Stimulated activated CD8-positive, alpha-beta memory T cell treated with anti-CD3 and anti-CD28 coated beads, Interleukin-12 subunit alpha, Interleukin-12 subunit beta, amount 100 ng/mL, for 24 hours (primary cell): ENCODE measurements around the gene PPIL6.

ENCODE experiments used
- DNase-seq: peaks from one replicate; pipeline ENCODE4 v3.0.0-alpha.2; 2020; ENCODE audit errors: extremely low read depth

Gene PPIL6

DNA sequence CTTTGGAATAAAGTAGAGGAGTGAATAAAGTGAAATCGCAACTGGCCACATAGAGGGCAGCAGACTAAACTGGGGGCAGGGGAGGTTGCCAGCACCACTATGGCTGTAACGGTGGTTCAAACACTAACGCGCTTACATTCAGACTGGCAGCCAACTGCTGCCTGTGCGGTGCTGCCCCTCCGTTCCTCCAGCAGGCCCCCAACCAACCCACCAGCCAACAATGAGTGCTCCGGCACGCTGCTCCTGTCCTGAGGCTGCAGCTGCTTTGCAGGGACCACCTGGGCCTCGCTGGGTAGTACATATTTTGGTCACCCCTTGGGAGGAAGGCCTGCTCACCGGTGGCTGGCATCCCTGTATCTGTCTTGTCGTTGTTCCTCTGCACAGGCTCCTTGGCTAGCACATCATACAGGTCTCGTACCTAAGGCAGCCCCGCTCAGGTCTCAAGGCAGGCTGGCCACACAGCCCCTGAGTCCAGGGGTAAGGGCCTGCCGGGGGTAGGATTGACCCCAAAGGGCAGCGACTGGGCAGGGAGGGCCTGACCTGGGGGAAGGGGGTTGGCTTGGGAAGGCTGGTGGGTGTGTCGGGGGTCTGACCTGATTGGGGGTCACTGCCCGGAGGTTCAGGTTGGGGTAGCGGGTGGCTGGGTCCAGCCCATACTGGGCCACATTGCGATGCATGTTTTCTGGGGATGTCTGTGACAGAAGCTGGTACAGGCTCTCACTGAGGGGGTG is 8.8 kb upstream of the PPIL6 start:
- no peak for DNase-seq

DNA sequence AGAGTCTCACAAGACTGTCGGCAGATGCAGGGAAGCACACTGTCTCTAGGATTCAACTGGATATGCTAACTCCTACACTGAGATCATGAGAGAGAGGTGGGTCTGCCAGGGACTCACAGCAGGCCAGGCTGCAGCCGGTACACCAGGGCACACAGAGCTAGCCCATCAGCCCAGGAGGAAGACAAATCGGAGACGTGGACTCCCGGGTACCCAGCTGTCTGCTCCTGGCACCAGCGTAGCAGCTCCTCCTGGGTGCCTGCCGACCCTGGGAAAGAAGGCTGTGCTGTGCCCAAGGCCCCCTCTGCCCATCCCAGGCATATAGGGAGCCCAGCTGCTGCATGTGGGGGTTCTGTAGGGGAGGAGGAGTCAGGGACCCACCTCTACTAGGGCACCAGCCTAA is 8.2 kb upstream of the PPIL6 start:
- no peak for DNase-seq

DNA sequence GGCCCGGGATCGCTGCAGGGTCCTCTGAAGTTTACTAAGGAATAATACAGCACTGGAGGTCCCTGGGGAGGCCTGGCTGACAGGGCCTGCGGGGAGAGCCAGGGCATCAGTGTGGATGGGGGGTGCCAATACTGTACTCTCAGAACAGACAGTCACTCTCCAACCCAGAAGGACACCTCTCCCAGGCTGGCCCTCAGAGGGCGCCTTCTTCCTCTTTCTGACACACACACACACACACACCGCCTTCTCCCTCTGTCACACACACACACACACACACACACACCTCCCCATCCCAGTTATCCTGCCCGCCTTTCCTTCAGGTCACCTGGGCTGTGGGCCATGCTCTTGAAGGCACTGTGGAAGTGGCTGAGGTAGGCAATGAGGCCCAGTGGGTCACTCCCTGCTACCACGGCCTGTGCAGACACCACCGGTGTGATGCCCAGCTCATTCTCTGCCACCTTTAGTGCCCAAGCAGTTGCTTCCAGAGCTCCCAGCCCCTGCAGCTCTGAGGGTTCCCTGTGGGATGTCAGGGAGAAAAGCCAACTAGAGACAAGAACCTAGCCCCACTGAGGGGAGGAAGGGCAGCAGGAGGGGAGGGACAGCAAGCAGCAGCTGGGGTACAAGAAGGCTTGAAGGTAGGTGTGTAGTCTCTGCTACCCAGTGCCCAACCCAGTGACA is 7.6 kb upstream of the PPIL6 start:
- DNase-seq: no peak

DNA sequence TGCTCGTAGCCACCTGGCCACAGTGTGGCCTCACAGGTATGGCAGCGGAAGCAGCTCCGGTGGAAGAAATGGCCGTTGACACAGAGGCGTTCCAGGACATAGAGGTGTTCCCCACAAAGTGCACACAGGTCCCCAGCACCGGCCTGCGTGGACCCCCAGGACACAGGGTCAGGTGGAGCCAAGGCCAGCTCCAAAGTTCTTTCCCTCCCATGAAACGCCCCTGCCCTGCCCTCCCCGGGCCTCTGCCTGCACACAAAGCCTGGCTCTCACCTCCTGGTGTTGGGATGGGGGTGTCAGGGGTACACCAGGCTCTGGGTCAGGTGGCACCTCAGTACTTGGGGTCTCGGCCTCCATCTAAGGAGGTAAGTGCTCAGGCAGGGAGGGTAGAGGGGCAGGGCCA is 6.7 kb upstream of the PPIL6 start:
- no peak for DNase-seq

DNA sequence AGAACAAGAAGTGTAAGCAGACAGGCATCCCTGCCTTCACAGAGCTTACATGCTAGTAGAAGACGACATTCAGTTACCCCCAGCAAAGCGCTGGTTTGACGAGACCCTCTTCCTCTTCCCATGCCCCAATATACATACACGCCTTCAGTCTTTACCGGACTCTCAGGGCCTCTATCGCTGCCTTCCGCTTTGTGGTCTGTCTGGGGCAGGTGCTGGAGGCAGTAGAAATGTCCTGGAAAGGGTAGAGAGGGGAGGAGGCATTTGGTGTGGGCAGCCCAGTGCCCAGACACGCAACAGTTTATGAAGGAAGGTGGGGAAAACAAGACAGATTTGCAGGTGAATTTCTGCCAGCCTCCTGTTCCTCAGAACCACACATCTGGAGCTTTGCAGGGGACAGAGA is 6.1 kb upstream of the PPIL6 start:
- no peak for DNase-seq

DNA sequence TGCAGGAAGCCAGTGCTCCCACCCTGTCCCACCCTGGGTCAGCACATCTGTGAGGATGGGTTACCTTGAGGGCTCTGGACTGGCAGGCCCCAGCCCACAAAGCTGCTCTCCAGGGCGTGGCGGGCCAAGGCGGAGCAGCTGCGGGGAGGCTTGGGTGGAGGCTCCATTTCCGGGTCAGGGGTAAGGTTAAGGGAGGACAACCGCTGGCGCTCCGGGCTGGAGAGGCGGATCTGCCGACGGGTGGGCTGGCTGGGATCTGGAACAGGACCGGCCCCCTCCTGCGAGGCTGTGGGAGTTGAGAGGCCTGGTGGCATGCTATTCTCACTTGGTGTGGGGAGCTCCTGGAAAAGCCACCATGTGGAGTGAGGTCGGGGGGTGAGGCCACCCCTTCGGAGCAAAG is 5.6 kb upstream of the PPIL6 start:
- no peak for DNase-seq

DNA sequence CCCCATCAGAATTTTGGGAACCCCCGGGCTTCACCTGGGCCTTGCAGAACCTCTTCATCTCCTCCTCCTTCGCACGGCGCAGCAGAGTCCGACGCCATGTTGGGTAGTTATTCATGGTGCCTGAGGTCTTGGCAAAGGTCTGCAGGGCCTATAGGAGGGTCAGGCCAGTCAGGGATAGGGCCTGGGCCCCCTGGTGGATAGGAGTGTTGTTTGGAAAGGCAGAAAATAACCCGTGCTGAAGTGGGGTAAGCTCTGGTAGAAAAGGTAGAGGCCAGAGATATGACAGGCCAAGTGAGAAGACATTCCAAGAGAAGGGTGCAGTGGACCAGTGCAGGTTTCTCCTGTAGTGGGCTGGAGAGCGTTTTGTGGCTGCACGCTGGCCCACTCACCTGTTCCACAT is 5.0 kb upstream of the PPIL6 start:
- no peak for DNase-seq

DNA sequence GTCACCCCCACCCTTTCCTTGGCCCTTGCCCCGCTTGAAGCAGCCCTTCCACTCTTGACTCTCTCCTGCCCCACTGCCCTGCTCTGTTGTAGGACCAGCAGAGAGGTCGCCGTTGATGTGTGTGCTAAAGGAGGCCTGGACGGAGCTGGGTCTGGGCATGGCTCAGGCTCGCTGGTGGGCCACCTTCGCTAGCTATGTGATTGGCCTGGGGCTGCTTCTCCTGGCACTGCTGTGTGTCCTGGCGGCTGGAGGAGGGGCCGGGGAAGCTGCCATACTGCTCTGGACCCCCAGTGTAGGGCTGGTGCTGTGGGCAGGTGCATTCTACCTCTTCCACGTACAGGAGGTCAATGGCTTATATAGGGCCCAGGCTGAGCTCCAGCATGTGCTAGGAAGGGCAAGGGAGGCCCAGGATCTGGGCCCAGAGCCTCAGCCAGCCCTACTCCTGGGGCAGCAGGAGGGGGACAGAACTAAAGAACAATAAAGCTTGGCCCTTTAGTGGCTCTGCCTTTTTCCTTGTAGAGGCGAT is 3.1 kb upstream of the PPIL6 start:
- DNase-seq: no peak

DNA sequence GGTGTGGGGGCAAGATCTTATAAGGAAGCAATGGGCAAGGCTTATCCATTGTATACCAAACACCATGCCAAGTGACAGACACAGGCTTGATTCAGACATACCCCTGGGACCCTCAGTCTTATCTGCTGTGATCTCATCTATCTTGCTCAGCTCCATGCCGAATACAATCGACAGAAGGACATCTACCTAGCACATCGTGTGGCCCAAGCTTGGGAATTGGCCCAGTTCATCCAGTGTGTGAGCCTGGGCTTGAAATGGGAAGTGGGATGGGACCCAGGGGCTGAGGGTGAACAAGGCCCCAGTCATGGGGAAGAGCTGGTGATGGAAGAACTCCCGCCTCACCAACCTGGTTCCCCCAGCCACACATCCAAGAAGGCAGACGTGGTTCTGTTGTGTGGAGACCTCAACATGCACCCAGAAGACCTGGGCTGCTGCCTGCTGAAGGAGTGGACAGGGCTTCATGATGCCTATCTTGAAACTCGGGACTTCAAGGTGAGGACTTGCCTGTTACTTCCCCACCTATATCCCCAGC is 2.0 kb upstream of the PPIL6 start:
- no peak for DNase-seq

DNA sequence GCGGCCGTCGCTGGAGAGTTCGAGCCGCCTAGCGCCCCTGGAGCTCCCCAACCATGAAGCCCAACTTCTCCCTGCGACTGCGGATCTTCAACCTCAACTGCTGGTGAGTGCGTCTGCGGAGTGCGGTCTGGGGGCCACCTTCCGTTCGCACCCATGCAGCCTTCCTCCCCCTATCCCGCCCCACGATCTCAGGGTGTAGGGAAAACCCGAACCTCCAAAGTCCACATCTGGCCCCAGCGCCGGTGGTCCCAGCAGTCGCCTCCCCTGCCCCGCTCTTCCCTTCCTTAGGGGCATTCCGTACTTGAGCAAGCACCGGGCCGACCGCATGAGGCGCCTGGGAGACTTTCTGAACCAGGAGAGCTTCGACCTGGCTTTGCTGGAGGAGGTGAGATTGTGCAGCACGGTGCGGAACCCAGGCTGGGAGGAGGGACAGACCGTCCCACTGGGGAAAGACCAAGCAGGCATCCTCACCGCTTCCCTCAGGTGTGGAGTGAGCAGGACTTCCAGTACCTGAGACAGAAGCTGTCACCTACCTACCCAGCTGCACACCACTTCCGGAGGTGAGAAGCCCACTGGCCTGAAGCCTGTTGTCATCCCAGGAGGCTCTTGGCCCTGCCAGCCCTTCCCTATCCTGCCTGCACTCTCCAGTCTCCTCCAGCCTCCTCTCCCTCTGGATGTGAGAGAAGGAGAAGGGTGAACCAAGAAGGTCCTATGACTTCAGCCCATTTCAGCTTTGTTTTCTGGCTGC is 815 bp upstream of the PPIL6 start:
- no peak for DNase-seq

DNA sequence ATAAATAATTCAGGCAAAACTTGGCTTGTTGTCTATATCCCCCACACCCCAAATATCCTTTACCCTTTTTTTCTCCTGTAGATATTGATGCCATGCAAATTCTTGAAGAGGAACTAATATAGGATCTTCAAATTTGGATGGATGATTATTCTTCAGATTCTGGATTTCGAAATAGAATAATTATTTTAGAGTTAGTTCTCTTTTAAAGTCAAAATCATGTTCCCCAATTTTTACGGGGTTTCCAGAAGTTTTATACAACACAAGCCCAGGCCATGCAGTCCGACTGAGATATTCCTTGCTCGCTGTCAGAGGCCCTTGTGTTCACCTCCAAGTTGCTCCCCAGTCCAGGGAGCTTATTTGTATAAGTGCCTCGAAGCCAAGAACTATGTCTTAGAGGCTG is 4.4 kb downstream of the PPIL6 start:
- DNase-seq: no peak

DNA sequence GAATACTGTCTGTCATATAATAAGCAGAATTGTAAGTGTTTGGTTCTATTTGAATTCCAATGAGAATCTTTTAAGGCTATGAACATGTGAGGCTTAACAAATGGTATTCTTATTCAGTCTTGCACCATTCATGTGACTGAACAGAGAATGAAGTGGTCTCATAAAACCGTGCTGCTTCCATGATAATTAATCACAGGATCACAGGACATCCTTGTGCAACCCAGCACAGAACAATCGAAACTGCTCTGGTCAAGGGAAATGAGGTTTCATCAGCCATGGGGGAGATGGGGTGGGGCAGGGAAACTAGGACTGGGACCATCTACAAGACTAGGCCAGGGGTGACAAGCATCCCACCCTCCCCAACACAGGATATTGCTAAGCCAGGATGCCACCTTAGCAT is 6.0 kb downstream of the PPIL6 start:
- no peak for DNase-seq

DNA sequence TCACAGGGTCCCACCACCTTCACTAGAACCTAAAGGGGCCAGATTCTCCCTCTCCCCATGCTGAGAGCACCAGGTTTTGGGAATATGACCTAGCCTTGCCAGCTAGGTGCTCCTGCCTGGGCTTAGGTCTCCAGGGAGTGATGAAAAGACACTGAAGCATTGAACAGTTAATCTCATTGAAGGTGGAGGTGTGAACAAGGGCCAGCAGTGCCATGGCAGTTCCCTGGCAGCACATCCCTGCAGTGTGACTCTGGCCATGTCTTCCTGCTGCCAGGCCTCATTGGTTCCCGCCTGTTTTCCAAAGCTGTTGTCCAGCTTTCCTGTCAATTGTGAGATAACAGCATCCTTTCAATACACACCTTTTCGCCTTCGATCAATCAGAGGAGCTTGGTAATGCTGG is 10.9 kb downstream of the PPIL6 start:
- DNase-seq: no peak

DNA sequence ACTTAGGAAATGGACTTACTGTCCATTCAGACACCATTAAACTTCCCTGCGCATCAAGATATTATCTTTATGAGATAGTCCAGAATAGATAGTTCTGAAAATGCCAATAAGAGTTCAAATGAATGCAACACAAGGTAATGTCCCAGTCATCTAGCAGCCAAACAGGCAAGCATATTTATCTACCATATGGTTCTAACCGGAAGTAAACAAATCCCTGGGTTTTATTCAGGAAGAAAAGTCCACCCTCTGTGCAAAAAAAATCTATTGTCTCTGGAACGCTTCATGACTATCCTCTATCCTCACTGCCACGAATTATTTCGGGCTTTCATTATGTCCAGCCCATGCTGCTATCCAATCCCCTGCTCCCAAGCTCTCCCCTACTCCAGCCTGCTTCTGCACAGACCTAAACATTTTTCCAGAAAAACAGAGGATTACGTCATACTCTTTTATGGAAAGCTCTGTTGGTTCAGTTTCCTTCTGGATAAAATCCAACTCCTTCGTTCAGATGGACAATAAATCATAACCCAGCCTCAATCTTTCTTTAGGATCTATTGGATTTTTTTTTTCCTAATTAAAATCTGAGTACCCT is 11.4 kb downstream of the PPIL6 start:
- no peak for DNase-seq

DNA sequence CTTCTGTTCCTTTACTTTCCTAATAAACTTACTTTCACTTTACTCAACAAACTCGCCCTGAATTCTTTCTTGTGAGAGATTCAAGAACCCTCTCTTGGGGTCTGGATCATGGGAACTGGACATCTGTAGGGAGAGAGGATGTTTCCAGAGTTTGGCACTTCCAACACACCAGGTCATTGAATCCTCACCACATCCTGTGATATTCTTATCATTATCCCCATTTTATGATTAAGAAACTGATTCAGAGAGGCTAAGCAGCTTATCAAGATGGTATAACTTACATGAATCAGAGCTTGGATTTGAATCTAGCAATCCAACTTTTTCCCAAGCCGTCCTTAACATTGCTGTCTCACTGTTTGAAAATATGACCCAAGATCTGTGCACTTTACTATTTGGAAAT is 15.5 kb downstream of the PPIL6 start:
- no peak for DNase-seq

DNA sequence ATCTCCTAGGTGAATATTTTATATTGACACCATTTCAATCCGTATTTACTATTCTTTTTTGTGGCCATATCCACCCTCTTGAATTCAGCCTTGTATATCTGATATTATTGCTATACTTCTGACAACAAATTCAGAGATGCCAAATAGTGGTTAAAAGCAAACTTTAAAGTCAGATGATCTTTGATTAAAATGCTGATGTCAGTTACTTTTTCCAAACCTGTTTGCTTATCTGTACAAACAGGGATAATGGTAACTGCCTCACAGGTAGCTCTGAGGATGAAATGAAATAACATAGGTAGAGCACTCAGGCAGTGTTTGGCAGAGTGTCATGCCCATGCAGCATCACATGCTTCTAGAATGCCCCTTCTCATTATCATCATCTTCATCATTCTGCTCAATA is 19.2 kb downstream of the PPIL6 start:
- DNase-seq: no peak

DNA sequence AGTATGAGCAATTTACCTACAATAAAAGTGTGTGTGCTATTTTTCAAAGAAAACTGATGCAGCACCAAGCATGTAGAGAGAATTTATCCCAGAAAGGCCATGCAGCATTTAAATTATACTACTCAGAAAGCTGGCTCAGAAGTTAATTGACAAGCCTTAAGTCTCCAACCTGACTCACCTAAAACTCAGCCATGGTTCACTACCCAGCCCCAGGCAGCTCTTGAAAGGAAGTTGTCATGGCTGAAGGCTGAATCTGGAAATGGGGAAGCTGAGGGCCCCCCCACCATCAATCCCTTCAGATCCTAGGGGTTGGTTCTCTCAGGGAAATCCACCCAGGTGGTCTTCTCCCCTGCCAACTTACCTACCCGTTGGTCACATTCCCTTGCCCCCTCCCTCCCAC is 19.7 kb downstream of the PPIL6 start:
- DNase-seq: no peak

DNA sequence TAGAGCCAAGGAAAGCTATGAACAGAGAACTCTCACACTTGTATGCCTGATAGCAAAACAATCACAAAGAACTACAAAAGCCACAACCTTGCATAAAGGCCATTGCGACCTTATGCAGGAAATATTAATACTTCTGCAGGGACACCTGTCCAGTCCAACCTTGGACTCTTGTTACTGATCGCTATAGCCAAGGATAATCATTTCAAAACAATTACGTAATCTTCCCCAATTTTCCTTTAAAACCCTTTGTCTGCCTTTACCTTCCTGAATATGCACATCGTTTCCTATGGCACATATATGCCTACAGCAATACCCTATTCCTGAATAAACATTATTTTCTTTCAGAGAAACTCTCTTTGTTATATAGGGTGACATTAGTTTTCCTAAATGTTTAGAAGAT is 22.8 kb downstream of the PPIL6 start:
- DNase-seq: no peak

DNA sequence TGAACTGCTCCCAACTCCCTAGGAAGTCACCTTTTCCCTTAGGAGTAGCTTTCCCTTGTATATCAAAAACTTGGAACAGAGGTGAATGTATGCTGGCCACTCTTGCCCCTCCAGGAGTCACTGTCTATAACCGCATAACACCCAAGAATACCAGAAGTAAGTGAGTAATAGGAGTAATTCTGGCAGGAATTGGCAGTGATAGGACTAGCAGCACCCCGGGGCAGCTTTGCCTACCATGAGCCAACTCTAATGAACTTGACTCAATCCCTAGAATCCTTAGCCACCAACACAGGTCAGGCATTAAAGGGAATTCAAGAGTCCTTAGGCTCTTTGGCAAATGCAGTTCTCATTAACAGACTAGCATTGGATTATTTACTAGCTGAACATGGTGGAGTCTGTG is 29.4 kb downstream of the PPIL6 start:
- DNase-seq: no peak

DNA sequence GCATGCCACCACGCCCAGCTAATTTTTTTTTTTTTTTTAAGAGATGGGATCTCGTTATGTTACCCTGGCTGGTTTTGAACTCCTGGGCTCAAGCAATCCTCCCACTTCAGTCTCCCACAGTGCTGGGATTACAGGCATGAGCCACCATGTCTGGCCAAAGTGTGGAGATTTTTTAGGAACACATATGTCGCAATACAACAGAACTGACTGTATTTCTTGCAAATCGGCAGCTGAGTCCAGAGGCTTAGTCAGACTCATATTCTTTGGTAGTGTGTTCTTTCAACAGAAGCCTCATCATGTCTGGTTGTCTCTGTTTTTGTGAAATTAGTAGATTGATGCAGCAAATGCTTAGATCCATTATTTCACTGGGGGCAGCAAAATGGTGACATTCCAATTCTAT is 34.2 kb downstream of the PPIL6 start:
- DNase-seq: no peak

DNA sequence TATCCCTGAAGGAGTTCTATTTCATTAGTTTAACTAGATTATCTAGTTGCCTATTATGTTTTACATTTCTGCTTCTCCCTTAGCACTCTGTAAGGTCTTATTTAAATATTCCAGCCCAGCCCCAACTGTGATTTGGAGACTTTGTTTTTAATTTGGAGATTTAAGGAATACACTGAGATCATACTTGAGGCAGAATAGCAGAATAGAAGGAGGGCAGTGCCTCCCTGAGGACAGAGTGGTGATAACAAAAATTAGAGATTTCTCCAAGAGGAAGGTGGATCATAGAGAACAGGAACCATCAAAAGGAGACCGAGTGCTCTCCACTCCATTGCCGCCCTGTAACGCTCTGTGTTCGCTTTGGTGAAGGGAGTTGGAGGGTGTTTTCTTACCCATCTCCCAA is 43.4 kb downstream of the PPIL6 start:
- DNase-seq: no peak

DNA sequence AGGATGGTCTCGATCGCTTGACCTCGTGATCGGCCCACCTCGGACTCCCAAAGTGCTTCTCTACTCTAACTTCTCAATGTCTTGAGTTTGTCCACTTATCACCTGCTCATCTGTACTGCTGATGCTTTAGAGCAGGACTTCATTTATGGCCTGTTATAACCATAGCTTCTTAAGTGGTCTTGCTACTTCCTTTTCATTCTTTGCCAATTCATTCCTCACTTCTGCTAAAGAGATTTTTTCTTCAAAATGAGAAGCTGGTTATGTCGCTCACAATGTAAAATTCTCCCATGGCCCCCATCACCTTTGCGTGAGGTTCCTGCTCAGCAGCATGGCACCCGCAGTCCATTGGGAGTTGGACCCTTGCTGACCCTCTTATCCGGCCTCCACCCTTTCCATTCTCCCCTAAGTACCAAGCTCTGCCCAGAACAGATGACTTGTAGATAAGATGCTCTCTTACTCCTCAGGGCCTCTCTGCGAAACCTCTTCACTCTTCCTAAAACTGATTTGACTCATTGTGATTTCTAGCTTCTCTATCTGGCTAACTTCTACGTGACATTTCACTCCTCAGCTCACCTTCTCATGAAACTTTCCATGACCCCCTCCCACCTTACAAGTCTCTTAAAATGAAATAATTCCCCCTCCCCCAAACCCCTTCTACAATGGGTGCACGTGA is 44.2 kb downstream of the PPIL6 start:
- DNase-seq: no peak
